Caco-2 (cell line): ENCODE results near the gene FBF1. TPM values are rescaled to one million over a fixed set of nuclear protein-coding genes. Genes with fewer than 3 reads are reported as not detected.

Source experiments
- BruUV-seq: library from RNA; stranded (reverse); fragments of 400-500 nt; replicated peaks from 2 replicates; lab custom pipeline; 2021; lab: Mats Ljungman, UMichigan
- CTCF ChIA-PET: fragments of 300-600 bp; sonication (Branson Sonifier 250); formaldehyde crosslinking; loops from one replicate; lab custom pipeline; 2022; ENCODE audit warnings: antibody characterized with exemption; lab: Charles Lee
- POLR2A ChIA-PET: fragments of 300-600 bp; sonication (Branson Sonifier 250); formaldehyde crosslinking; loops from one replicate; lab custom pipeline; 2022; ENCODE audit warnings: antibody characterized with exemption; lab: Charles Lee
- DNase-seq, 2 experiments: peaks; one replicate each; pipeline versions ENCODE4 v3.0.0 to v3.0.0-alpha.2; 2020 to 2022
- H3K27me3 ChIP-seq: replicated peaks from 2 replicates; pipeline ENCODE4 v1.6.0; 2011; ENCODE audit warnings: low read length; ENCODE audit not compliant: control insufficient read depth, insufficient read depth
- H3K36me3 ChIP-seq: 2 replicates; pipeline ENCODE4 v1.5.1; 2011; ENCODE audit warnings: low read length; ENCODE audit not compliant: control insufficient read depth, insufficient read depth
- H3K4me1 ChIP-seq: fragments of 250-450 bp; sonication (Bioruptor Pico); 2 replicates; pipeline ENCODE4 v1.5.1; 2020; ENCODE audit warnings: mild to moderate bottlenecking
- H3K4me3 ChIP-seq: 2 replicates; pipeline ENCODE4 v1.5.1; 2011; ENCODE audit warnings: low read depth, mild to moderate bottlenecking, control low read depth, low read length
- H3K9me3 ChIP-seq: fragments of 250-450 bp; sonication (Bioruptor Pico); 2 replicates; pipeline ENCODE4 v1.5.1; 2020; ENCODE audit warnings: mild to moderate bottlenecking, moderate library complexity
- H3K27ac Mint-ChIP-seq: one replicate; pipeline ENCODE4 v1.8.0; 2022; ENCODE audit warnings: mixed read lengths; ENCODE audit not compliant: unreplicated experiment
- H3K27me3 Mint-ChIP-seq: one replicate; pipeline ENCODE4 v1.8.0; 2022; ENCODE audit warnings: mixed read lengths; ENCODE audit not compliant: insufficient read depth, unreplicated experiment
- H3K36me3 Mint-ChIP-seq: one replicate; pipeline ENCODE4 v1.8.0; 2022; ENCODE audit warnings: mild to moderate bottlenecking, mixed read lengths; ENCODE audit not compliant: insufficient read depth, unreplicated experiment
- H3K4me1 Mint-ChIP-seq: one replicate; pipeline ENCODE4 v1.8.0; 2022; ENCODE audit warnings: low read depth, mixed read lengths; ENCODE audit not compliant: unreplicated experiment
- H3K4me3 Mint-ChIP-seq: one replicate; pipeline ENCODE4 v1.8.0; 2022; ENCODE audit warnings: mild to moderate bottlenecking, moderate library complexity, mixed read lengths; ENCODE audit not compliant: unreplicated experiment
- H3K9me3 Mint-ChIP-seq: one replicate; pipeline ENCODE4 v1.8.0; 2022; ENCODE audit warnings: mixed read lengths; ENCODE audit not compliant: unreplicated experiment
- intact Hi-C: fragments of 100-400 bp; cut with micrococcal nuclease; formaldehyde crosslinking; loops from one replicate; pipeline ENCODE4 v1.10.0; 2022; ENCODE audit not compliant: unreplicated experiment
- total RNA-seq: library from RNA; stranded (reverse); gene quantifications from 2 replicates; pipeline ENCODE4 v1.2.3, GENCODE V29; 2022
- TF ChIP-seq, protein P1 (sequence below), 2 experiments: fragments of 200-600 bp in 1 of 2; IDR thresholded peaks; 1 replicate in 1 of 2; 2 replicates in 1 of 2; pipeline versions ENCODE4 v1.5.1 to v1.8.0; 2011 to 2022; ENCODE audit warnings: antibody characterized with exemption in 1 of 2, control low read depth in 1 of 2, inconsistent platforms in 1 of 2, low read depth in 1 of 2, low read length in 1 of 2, mild to moderate bottlenecking in 1 of 2, moderate library complexity in 1 of 2; ENCODE audit not compliant: insufficient read depth in 1 of 2, severe bottlenecking in 1 of 2, unreplicated experiment in 1 of 2

FBF1 gene
- total RNA-seq, 1 experiment from 2014 or later, result 14.1 TPM

DNA sequence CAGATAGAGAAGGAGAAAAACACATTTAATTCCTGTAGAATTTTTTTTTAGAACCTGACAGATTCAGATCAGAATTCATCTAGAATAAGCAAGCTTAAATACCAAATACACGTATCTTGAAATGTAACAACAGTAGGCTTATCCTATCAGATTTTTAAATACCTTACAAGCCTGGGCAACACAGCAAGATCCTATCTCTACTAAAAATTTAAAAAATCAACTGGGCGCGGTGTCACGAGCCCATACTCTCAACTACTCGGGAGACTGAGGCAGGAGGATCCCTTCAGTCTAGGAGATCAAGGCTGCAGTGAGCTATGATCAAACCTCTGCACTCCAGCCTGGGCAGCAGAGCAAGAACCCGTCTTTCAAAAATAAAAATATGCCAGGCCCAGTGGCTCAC, 24.6 kb upstream of the FBF1 start:
- Mint-ChIP-seq H3K27ac (no peak overlapping the region), H3K4me3 (no peak overlapping the region), H3K36me3 (peaks cover 24% of the 10 kb centered on the region), H3K9me3 (peaks cover 9% of the 10 kb centered on the region), H3K4me1 (peaks cover 7% of the 10 kb centered on the region), H3K27me3 (no peaks in the 10 kb centered on the region)
- no peaks in the 10 kb centered on the region for H3K36me3 ChIP-seq
- DNase-seq, result no peak
- peaks cover 10% of the 10 kb centered on the region for H3K4me1 ChIP-seq
- TF ChIP-seq, protein P1, sequence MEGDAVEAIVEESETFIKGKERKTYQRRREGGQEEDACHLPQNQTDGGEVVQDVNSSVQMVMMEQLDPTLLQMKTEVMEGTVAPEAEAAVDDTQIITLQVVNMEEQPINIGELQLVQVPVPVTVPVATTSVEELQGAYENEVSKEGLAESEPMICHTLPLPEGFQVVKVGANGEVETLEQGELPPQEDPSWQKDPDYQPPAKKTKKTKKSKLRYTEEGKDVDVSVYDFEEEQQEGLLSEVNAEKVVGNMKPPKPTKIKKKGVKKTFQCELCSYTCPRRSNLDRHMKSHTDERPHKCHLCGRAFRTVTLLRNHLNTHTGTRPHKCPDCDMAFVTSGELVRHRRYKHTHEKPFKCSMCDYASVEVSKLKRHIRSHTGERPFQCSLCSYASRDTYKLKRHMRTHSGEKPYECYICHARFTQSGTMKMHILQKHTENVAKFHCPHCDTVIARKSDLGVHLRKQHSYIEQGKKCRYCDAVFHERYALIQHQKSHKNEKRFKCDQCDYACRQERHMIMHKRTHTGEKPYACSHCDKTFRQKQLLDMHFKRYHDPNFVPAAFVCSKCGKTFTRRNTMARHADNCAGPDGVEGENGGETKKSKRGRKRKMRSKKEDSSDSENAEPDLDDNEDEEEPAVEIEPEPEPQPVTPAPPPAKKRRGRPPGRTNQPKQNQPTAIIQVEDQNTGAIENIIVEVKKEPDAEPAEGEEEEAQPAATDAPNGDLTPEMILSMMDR (IDR thresholded peaks at IDR 0.05; ENCODE audit: insufficient read depth in 1 of 2, low read depth in 1 of 2, low read length in 1 of 2, severe bottlenecking in 1 of 2, unreplicated experiment in 1 of 2), result no peak
- H3K27me3 ChIP-seq, result no peaks in the 10 kb centered on the region
- ChIA-PET CTCF (interaction anchor here (0.7 kb wide), 1 partner anchor 60 kb away, joined by 4 read pairs; the partner anchor contains the start of gene MRPL38), POLR2A (interaction anchor here (0.7 kb wide), 1 partner anchor 55 kb away, joined by 6 read pairs; no protein-coding TSS in a partner anchor)
- no peaks in the 10 kb centered on the region for H3K9me3 ChIP-seq
- intact Hi-C loops, result no loop called here
- H3K4me3 ChIP-seq, result no peak overlapping the region
- BruUV-seq, result no TSS peak

DNA sequence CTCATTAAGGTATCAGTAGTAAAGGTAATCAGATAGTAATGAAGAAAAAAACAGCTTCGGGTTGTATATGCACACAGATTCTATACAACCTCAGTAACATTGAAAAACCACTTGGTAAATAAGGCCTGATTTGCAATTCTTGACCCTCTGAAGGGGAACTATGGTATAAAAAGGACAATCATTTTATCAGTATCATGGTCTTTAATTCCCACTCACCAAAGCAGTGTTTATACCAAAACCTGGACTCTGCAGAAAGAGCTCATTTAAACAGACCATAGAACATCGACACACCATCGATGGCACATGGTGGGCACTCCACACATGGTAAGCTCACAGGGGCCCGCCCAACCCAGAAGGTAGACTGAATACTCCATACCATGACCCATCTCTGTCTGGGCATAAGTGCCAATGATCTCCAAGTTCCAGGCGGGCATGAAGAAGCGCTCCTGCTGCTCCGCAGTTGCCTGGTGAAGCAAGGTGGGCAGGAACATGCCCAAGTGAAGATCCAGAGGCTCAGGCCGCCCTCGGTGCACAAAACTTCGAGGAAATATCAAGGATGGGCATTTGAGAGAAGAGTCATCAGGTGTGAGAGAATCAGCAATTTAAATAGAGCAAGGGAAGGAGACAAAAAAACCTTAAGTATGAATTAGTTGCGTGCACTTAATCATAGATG, 19.1 kb upstream of the FBF1 start:
- Mint-ChIP-seq H3K9me3 (no peaks in the 10 kb centered on the region), H3K4me3 (peak overlapping the region; percentile 54), H3K4me1 (peaks cover 14% of the 10 kb centered on the region), H3K27ac (peak overlapping the region; percentile 53), H3K27me3 (no peaks in the 10 kb centered on the region), H3K36me3 (peaks cover 49% of the 10 kb centered on the region)
- H3K36me3 ChIP-seq, result no peaks in the 10 kb centered on the region; the same call in 1 of the 2 replicates
- POLR2A ChIA-PET, result interaction anchor here (0.6 to 1.9 kb wide), 4 partner anchors 19 to 104 kb away, joined by 3 to 10 read pairs (median 4); partner anchors contain the start of genes ACOX1, FBF1, TEN1 and WBP2
- peaks cover 26% of the 10 kb centered on the region for H3K4me1 ChIP-seq
- BruUV-seq, result no TSS peak
- no peaks in the 10 kb centered on the region for H3K27me3 ChIP-seq
- H3K9me3 ChIP-seq, result no peaks in the 10 kb centered on the region
- CTCF ChIA-PET, result interaction anchor here (0.9 to 2.1 kb wide), 5 partner anchors 13 to 55 kb away, joined by 3 to 7 read pairs (median 3); partner anchors contain the start of genes ACOX1, MRPL38 and TEN1
- intact Hi-C loops, result no loop called here
- TF ChIP-seq, protein P1 (IDR thresholded peaks at IDR 0.05; ENCODE audit: insufficient read depth in 1 of 2, low read depth in 1 of 2, low read length in 1 of 2, severe bottlenecking in 1 of 2, unreplicated experiment in 1 of 2), result no peak
- DNase-seq, result no peak
- H3K4me3 ChIP-seq, result no peak overlapping the region

DNA sequence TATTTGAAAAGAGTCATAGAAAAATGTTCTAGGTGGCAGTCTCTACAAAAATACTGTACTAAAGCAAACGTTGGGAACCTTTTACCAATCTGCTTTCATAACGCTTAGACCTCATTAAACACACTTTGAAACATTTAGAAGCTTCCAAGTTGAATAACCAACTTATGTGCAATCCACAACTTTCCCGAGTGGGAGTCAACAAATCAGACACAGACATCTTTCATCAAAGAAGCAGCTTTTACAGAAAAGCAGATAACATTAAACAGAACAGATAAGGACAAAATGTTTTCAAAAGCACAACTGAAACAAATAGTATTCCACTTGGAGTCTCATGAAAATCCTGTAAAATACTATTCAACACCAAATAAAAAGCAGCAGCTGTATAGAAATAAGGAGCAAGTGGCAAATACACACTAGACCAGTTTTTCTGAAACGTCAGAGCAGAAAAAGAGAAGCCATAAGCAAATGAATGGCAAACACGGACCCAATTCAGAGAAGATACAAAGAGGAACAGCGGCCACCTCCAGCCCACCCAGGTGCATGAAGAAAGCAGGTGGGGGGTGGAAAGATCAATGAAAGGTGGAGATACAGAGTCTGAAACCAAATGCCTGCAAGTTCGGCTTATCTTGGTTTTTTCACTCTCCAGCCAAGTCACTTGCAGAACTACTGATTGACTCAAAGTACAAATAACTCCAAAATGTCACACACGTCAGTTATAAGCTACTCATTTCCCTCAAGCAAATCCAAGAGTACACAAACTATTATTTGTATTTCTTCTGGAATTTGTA, 18.4 kb upstream of the FBF1 start:
- H3K9me3 Mint-ChIP-seq, result no peaks in the 10 kb centered on the region
- H3K27me3 Mint-ChIP-seq, result no peaks in the 10 kb centered on the region
- TSS peak; percentile 16 for BruUV-seq
- Histone ChIP-seq H3K4me3 (no peak overlapping the region), H3K9me3 (no peaks in the 10 kb centered on the region), H3K36me3 (no peaks in the 10 kb centered on the region; the same call in 1 of the 2 replicates), H3K27me3 (no peaks in the 10 kb centered on the region), H3K4me1 (peaks cover 26% of the 10 kb centered on the region)
- TF ChIP-seq, protein P1 (IDR thresholded peaks at IDR 0.05; ENCODE audit: insufficient read depth in 1 of 2, low read depth in 1 of 2, low read length in 1 of 2, severe bottlenecking in 1 of 2, unreplicated experiment in 1 of 2), result no peak
- peaks cover 14% of the 10 kb centered on the region for H3K4me1 Mint-ChIP-seq
- CTCF ChIA-PET, result interaction anchor here (0.9 to 2.1 kb wide), 5 partner anchors 14 to 54 kb away, joined by 3 to 7 read pairs (median 3); partner anchors contain the start of genes ACOX1, MRPL38 and TEN1
- H3K36me3 Mint-ChIP-seq, result peaks cover 51% of the 10 kb centered on the region
- intact Hi-C loops, result no loop called here
- peak overlapping the region; percentile 54 for H3K4me3 Mint-ChIP-seq
- H3K27ac Mint-ChIP-seq, result peak overlapping the region; percentile 53
- POLR2A ChIA-PET, result interaction anchor here (0.6 to 1.9 kb wide), 4 partner anchors 18 to 104 kb away, joined by 3 to 10 read pairs (median 4); partner anchors contain the start of genes ACOX1, FBF1, TEN1 and WBP2
- DNase-seq, result peak; percentile 53 to 66
